Caco-2 (cell line): Measurements from ENCODE around the gene SHB. TPM values are rescaled to one million over a fixed set of nuclear protein-coding genes. Genes with fewer than 3 reads are reported as not detected.

ENCODE experiments used
- BruUV-seq: library from RNA; stranded (reverse); fragments of 400-500 nt; replicated peaks from 2 replicates; lab custom pipeline; 2021; lab: Mats Ljungman, UMichigan
- CTCF ChIA-PET: fragments of 300-600 bp; sonication (Branson Sonifier 250); formaldehyde crosslinking; loops from one replicate; lab custom pipeline; 2022; ENCODE audit warnings: antibody characterized with exemption; lab: Charles Lee
- POLR2A ChIA-PET: fragments of 300-600 bp; sonication (Branson Sonifier 250); formaldehyde crosslinking; loops from one replicate; lab custom pipeline; 2022; ENCODE audit warnings: antibody characterized with exemption; lab: Charles Lee
- DNase-seq, 2 experiments: peaks; one replicate each; pipeline versions ENCODE4 v3.0.0 to v3.0.0-alpha.2; 2020 to 2022
- H3K27me3 ChIP-seq: replicated peaks from 2 replicates; pipeline ENCODE4 v1.6.0; 2011; ENCODE audit warnings: low read length; ENCODE audit not compliant: control insufficient read depth, insufficient read depth
- H3K36me3 ChIP-seq: 2 replicates; pipeline ENCODE4 v1.5.1; 2011; ENCODE audit warnings: low read length; ENCODE audit not compliant: control insufficient read depth, insufficient read depth
- H3K4me1 ChIP-seq: fragments of 250-450 bp; sonication (Bioruptor Pico); 2 replicates; pipeline ENCODE4 v1.5.1; 2020; ENCODE audit warnings: mild to moderate bottlenecking
- H3K4me3 ChIP-seq: 2 replicates; pipeline ENCODE4 v1.5.1; 2011; ENCODE audit warnings: low read depth, mild to moderate bottlenecking, control low read depth, low read length
- H3K9me3 ChIP-seq: fragments of 250-450 bp; sonication (Bioruptor Pico); 2 replicates; pipeline ENCODE4 v1.5.1; 2020; ENCODE audit warnings: mild to moderate bottlenecking, moderate library complexity
- H3K27ac Mint-ChIP-seq: one replicate; pipeline ENCODE4 v1.8.0; 2022; ENCODE audit warnings: mixed read lengths; ENCODE audit not compliant: unreplicated experiment
- H3K27me3 Mint-ChIP-seq: one replicate; pipeline ENCODE4 v1.8.0; 2022; ENCODE audit warnings: mixed read lengths; ENCODE audit not compliant: insufficient read depth, unreplicated experiment
- H3K36me3 Mint-ChIP-seq: one replicate; pipeline ENCODE4 v1.8.0; 2022; ENCODE audit warnings: mild to moderate bottlenecking, mixed read lengths; ENCODE audit not compliant: insufficient read depth, unreplicated experiment
- H3K4me1 Mint-ChIP-seq: one replicate; pipeline ENCODE4 v1.8.0; 2022; ENCODE audit warnings: low read depth, mixed read lengths; ENCODE audit not compliant: unreplicated experiment
- H3K4me3 Mint-ChIP-seq: one replicate; pipeline ENCODE4 v1.8.0; 2022; ENCODE audit warnings: mild to moderate bottlenecking, moderate library complexity, mixed read lengths; ENCODE audit not compliant: unreplicated experiment
- H3K9me3 Mint-ChIP-seq: one replicate; pipeline ENCODE4 v1.8.0; 2022; ENCODE audit warnings: mixed read lengths; ENCODE audit not compliant: unreplicated experiment
- intact Hi-C: fragments of 100-400 bp; cut with micrococcal nuclease; formaldehyde crosslinking; loops from one replicate; pipeline ENCODE4 v1.10.0; 2022; ENCODE audit not compliant: unreplicated experiment
- total RNA-seq: library from RNA; stranded (reverse); gene quantifications from 2 replicates; pipeline ENCODE4 v1.2.3, GENCODE V29; 2022
- TF ChIP-seq, protein P1 (sequence below), 2 experiments: fragments of 200-600 bp in 1 of 2; IDR thresholded peaks; 1 replicate in 1 of 2; 2 replicates in 1 of 2; pipeline versions ENCODE4 v1.5.1 to v1.8.0; 2011 to 2022; ENCODE audit warnings: antibody characterized with exemption in 1 of 2, control low read depth in 1 of 2, inconsistent platforms in 1 of 2, low read depth in 1 of 2, low read length in 1 of 2, mild to moderate bottlenecking in 1 of 2, moderate library complexity in 1 of 2; ENCODE audit not compliant: insufficient read depth in 1 of 2, severe bottlenecking in 1 of 2, unreplicated experiment in 1 of 2

SHB gene
- total RNA-seq, 1 experiment from 2014 or later: 18.3 TPM

GRCh38 chr9:37922363-37923117, 146.5 kb downstream of the SHB start:
- peak overlapping the region; percentile 42 for H3K27ac Mint-ChIP-seq
- CTCF ChIA-PET: no interaction called here

DNA sequence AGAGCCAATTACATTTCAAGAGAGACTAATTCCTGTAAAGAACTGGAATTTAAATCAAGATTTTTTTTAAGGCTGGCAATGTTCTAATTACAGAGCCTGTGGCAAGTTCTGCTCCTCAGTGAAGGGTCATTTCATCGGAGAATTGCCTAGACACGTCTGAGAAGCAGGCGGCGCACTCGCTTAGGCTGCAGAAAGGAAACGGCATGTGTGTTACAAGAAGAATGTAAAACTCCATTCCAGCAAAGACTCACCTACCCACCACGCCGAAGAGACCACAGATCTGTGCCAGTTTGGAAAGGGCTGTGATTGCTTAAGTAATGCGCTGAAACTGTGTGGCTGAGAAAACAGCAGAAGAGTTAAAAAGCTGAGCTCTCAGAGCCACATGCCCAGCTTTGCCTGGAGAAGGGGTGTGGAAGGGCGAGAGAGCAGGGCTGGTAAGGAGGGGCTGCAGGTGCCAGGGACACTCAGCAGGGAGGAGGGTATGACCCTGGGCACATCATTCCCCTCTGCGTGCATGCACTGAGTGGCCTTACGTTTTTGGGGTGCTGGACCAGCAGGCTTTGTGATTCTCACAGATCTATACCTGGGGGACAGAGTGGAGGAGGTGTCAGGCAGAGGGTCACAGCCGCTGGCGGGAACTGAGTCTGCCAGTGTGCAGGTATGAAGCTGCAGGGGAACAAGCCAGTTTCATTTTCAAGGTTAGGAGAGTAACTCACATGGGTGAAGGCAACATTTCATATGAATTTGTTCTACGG, 147.3 kb downstream of the SHB start:
- no peaks in the 10 kb centered on the region for H3K4me1 ChIP-seq
- Mint-ChIP-seq H3K27ac (peak overlapping the region; percentile 42), H3K27me3 (no peaks in the 10 kb centered on the region), H3K36me3 (peaks cover 25% of the 10 kb centered on the region), H3K4me1 (no peaks in the 10 kb centered on the region), H3K9me3 (no peaks in the 10 kb centered on the region), H3K4me3 (no peak overlapping the region)
- no peaks in the 10 kb centered on the region for H3K27me3 ChIP-seq
- no peaks in the 10 kb centered on the region for H3K9me3 ChIP-seq
- intact Hi-C loops: no loop called here
- H3K4me3 ChIP-seq: no peak overlapping the region
- POLR2A ChIA-PET: no interaction called here
- H3K36me3 ChIP-seq: no peaks in the 10 kb centered on the region
- no TSS peak for BruUV-seq
- peak in 1 of 2 experiments; percentile 17 for DNase-seq
- CTCF ChIA-PET: no interaction called here
- TF ChIP-seq, protein P1, sequence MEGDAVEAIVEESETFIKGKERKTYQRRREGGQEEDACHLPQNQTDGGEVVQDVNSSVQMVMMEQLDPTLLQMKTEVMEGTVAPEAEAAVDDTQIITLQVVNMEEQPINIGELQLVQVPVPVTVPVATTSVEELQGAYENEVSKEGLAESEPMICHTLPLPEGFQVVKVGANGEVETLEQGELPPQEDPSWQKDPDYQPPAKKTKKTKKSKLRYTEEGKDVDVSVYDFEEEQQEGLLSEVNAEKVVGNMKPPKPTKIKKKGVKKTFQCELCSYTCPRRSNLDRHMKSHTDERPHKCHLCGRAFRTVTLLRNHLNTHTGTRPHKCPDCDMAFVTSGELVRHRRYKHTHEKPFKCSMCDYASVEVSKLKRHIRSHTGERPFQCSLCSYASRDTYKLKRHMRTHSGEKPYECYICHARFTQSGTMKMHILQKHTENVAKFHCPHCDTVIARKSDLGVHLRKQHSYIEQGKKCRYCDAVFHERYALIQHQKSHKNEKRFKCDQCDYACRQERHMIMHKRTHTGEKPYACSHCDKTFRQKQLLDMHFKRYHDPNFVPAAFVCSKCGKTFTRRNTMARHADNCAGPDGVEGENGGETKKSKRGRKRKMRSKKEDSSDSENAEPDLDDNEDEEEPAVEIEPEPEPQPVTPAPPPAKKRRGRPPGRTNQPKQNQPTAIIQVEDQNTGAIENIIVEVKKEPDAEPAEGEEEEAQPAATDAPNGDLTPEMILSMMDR (IDR thresholded peaks at IDR 0.05; ENCODE audit: insufficient read depth in 1 of 2, low read depth in 1 of 2, low read length in 1 of 2, severe bottlenecking in 1 of 2, unreplicated experiment in 1 of 2): no peak

More at GRCh38 chr9:37922363-37923117, 146.5 kb downstream of the SHB start:
- Histone ChIP-seq H3K4me3 (no peak overlapping the region), H3K9me3 (no peaks in the 10 kb centered on the region), H3K4me1 (no peaks in the 10 kb centered on the region), H3K36me3 (no peaks in the 10 kb centered on the region), H3K27me3 (no peaks in the 10 kb centered on the region)
- Mint-ChIP-seq H3K27me3 (no peaks in the 10 kb centered on the region), H3K36me3 (peaks cover 25% of the 10 kb centered on the region), H3K9me3 (no peaks in the 10 kb centered on the region), H3K4me1 (no peaks in the 10 kb centered on the region), H3K4me3 (no peak overlapping the region)
- no peak for DNase-seq
- POLR2A ChIA-PET: no interaction called here
- BruUV-seq: no TSS peak
- intact Hi-C loops: no loop called here
- TF ChIP-seq, protein P1 (IDR thresholded peaks at IDR 0.05; ENCODE audit: insufficient read depth in 1 of 2, low read depth in 1 of 2, low read length in 1 of 2, severe bottlenecking in 1 of 2, unreplicated experiment in 1 of 2): no peak

DNA sequence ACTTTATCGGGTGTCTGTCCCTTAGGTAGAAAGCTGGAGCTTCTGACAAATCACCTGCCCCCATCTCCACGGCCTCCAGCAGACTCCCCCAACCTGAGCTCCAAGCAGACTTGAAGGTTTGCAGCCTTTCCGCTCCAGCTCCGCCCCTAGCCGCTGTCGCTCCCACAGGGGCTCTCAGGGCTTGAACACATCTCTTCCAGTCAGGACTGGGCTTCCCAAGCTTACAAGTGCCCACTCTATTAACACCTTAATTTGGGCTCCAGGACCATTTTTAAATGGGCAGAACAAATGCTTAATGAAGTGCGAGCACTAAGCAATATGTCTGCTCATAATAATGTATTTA, 147.9 kb downstream of the SHB start:
- no peaks in the 10 kb centered on the region for H3K27me3 ChIP-seq
- no peak overlapping the region for H3K27ac Mint-ChIP-seq
- no peaks in the 10 kb centered on the region for H3K4me1 ChIP-seq
- H3K9me3 Mint-ChIP-seq: no peaks in the 10 kb centered on the region
- intact Hi-C loops: no loop called here
- H3K36me3 ChIP-seq: no peaks in the 10 kb centered on the region
- peaks cover 25% of the 10 kb centered on the region for H3K36me3 Mint-ChIP-seq
- H3K4me3 Mint-ChIP-seq: no peak overlapping the region
- peak in 1 of 2 experiments; percentile 10 for DNase-seq
- H3K9me3 ChIP-seq: no peaks in the 10 kb centered on the region
- no TSS peak for BruUV-seq
- no peak overlapping the region for H3K4me3 ChIP-seq
- TF ChIP-seq, protein P1 (IDR thresholded peaks at IDR 0.05; ENCODE audit: insufficient read depth in 1 of 2, low read depth in 1 of 2, low read length in 1 of 2, severe bottlenecking in 1 of 2, unreplicated experiment in 1 of 2): no peak
- H3K4me1 Mint-ChIP-seq: no peaks in the 10 kb centered on the region
- ChIA-PET CTCF (no interaction called here), POLR2A (no interaction called here)
- H3K27me3 Mint-ChIP-seq: no peaks in the 10 kb centered on the region
